Right cardiac atrium (tissue), 5 donors: Measurements from ENCODE around the gene OLFM1. TPM values are rescaled to one million over a fixed set of nuclear protein-coding genes. Genes with fewer than 3 reads are reported as not detected.

Experiments
- ATAC-seq, 2 donors: fragments of 200-7000 bp; cut with Tn5 transposase; one replicate each; pipeline versions ENCODE4 v1.8.0 to v1.9.1; 2020; ENCODE audit warnings: moderate library complexity in 2 of 2, mild to moderate bottlenecking in 1 of 2
- DNase-seq, 3 donors: peaks; one replicate each; pipeline ENCODE4 v3.0.0-alpha.2; 2020
- H3K27ac ChIP-seq: one replicate; pipeline ENCODE4 v1.5.1; 2013; ENCODE audit warnings: mild to moderate bottlenecking, low read length, control low read depth, moderate library complexity
- H3K27me3 ChIP-seq: one replicate; pipeline ENCODE4 v1.6.1; 2013; ENCODE audit not compliant: control insufficient read depth, insufficient read depth
- H3K4me1 ChIP-seq: one replicate; pipeline ENCODE4 v1.6.1; 2013; ENCODE audit warnings: low read length; ENCODE audit not compliant: control insufficient read depth, insufficient read depth
- H3K4me3 ChIP-seq: one replicate; pipeline ENCODE4 v1.5.1; 2013; ENCODE audit warnings: low read length, control low read depth
- H3K9me3 ChIP-seq: one replicate; pipeline ENCODE4 v1.6.1; 2013; ENCODE audit warnings: low read length; ENCODE audit not compliant: control insufficient read depth
- WGBS: extraction: QIAGEN DNeasy Blood & Tissue Kit; methylation state at CpG from one replicate; pipeline ENCODE4 v1.1.7; 2013; 5-methylcytosine and 5-hydroxymethylcytosine counted together
- intact Hi-C, 4 donors: fragments of 100-400 bp; cut with DNase I; formaldehyde crosslinking; loops; one replicate each; pipeline versions ENCODE4 v1.11.0 to v1.14.0; 2022 to 2023
- polyA plus RNA-seq: library from polyadenylated mRNA; stranded (reverse); fragments of 200-250 nt; gene quantifications from one replicate; pipeline ENCODE4 v1.2.3, GENCODE V29; 2013
- total RNA-seq, 4 donors: library from RNA; stranded (reverse); fragmentation: NEBNext Ultra II Directional; extraction: Animal tissue kit (Norgen Biotek cat#: 25700); gene quantifications; one replicate each; pipeline ENCODE4 v1.2.1, GENCODE V29; 2021
- donor health status: healthy with polysubstance abuse.
- donor health status: DM: no; HTN: yes; CAD: no.
- donor health status: DM: no; HTN: no; CAD: no.
- donor health status: DM: no; HTN: yes; CAD: no; lungs with severe emphysema.
- donor health status: DM: yes; HTN: yes; CAD: no.

Gene OLFM1
- total and polyA plus RNA-seq, 5 donors: 8.8 to 19.1 (median 10.0) TPM

- Histone ChIP-seq H3K4me1 (no peaks in the 10 kb centered on the region), H3K4me3 (no peak overlapping the region), H3K27ac (no peak overlapping the region), H3K9me3 (no peaks in the 10 kb centered on the region), H3K27me3 (no peaks in the 10 kb centered on the region)
- 68% methylated on average over 5 of the region's 5 CpGs for WGBS
- ATAC-seq (no peak), DNase-seq (peak in 1 of 3 donors; percentile 9)
- intact Hi-C loops: no loop called here
Measured at GRCh38 chr9:135093111-135093510, 5.6 kb downstream of the OLFM1 start.

GRCh38 chr9:135093911-135094584 is 6.6 kb downstream of the OLFM1 start:
- DNase-seq (peak in 1 of 3 donors; percentile 34), ATAC-seq (no peak)
- no peaks in the 10 kb centered on the region for H3K4me1 ChIP-seq
- no peak overlapping the region for H3K4me3 ChIP-seq
- H3K27me3 ChIP-seq: no peaks in the 10 kb centered on the region
- WGBS: 64% methylated on average over 13 of the region's 13 CpGs
- H3K27ac ChIP-seq: no peak overlapping the region
- no peaks in the 10 kb centered on the region for H3K9me3 ChIP-seq
- intact Hi-C loops: no loop called here

- 58% methylated on average over 9 of the region's 9 CpGs for WGBS
- intact Hi-C loops: no loop called here
Measured at GRCh38 chr9:135095470-135096407, 8.3 kb downstream of the OLFM1 start.

GRCh38 chr9:135096408-135096895 is 9.0 kb downstream of the OLFM1 start:
- ATAC-seq: no peak
- no peaks in the 10 kb centered on the region for H3K27me3 ChIP-seq
- H3K27ac ChIP-seq: no peak overlapping the region
- no peaks in the 10 kb centered on the region for H3K4me1 ChIP-seq
- DNase-seq: no peak
- WGBS: 89% methylated on average over 9 of the region's 9 CpGs
- H3K4me3 ChIP-seq: no peak overlapping the region
- H3K9me3 ChIP-seq: no peaks in the 10 kb centered on the region
- intact Hi-C loops: no loop called here

More at GRCh38 chr9:135095470-135096407, 8.3 kb downstream of the OLFM1 start:
- Histone ChIP-seq H3K27me3 (no peaks in the 10 kb centered on the region), H3K9me3 (no peaks in the 10 kb centered on the region), H3K4me1 (no peaks in the 10 kb centered on the region), H3K4me3 (no peak overlapping the region), H3K27ac (no peak overlapping the region)
- ATAC-seq (no peak), DNase-seq (peak in 1 of 3 donors; percentile 3)

- intact Hi-C loops: no loop called here
- DNase-seq (peak in 2 of 3 donors; percentile 67 to 74), ATAC-seq (peak in 1 of 2 donors; percentile 34)
- Histone ChIP-seq H3K27me3 (no peaks in the 10 kb centered on the region), H3K4me3 (no peak overlapping the region), H3K4me1 (no peaks in the 10 kb centered on the region), H3K27ac (no peak overlapping the region), H3K9me3 (no peaks in the 10 kb centered on the region)
- 49% methylated on average over 22 of the region's 22 CpGs for WGBS
Measured at GRCh38 chr9:135098400-135099105, 11.1 kb downstream of the OLFM1 start.

- 90% methylated on average over 5 of the region's 5 CpGs for WGBS
- Histone ChIP-seq H3K4me3 (no peak overlapping the region), H3K27me3 (no peaks in the 10 kb centered on the region), H3K9me3 (no peaks in the 10 kb centered on the region), H3K4me1 (no peaks in the 10 kb centered on the region), H3K27ac (no peak overlapping the region)
- intact Hi-C loops: no loop called here
- DNase-seq: peak in 1 of 3 donors; percentile 7
- ATAC-seq: no peak
Measured at GRCh38 chr9:135099574-135099973, 12.1 kb downstream of the OLFM1 start.

DNA sequence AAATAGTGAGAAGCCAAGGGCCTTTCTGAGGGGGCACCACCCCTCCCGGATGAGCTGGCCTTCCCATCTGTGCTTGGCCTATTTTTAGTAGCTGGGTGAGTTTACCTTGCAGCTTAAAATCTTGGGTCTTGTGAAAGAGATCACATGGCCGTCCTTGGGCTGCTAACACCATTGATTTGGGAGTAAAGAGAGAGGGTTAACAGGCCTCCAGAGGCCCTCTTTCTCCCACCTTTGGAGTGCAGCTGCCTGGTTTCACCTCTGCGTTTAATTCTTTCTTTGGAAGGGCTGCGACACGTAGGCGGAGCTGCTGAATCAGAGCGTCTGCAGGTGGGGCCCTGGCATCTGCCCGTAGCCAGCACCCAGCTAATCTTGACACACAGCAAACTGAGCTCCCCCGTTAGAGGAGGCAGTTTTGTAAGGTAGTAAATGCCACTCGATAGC is 12.8 kb downstream of the OLFM1 start:
- Histone ChIP-seq H3K4me1 (no peaks in the 10 kb centered on the region), H3K9me3 (no peaks in the 10 kb centered on the region), H3K27me3 (no peaks in the 10 kb centered on the region), H3K27ac (no peak overlapping the region), H3K4me3 (no peak overlapping the region)
- WGBS: 58% methylated on average over 10 of the region's 10 CpGs
- intact Hi-C loops: no loop called here
- peak in 2 of 3 donors; percentile 6 to 10 for DNase-seq
- ATAC-seq: no peak

GRCh38 chr9:135100725-135101410 is 13.4 kb downstream of the OLFM1 start:
- DNase-seq (peak in 2 of 3 donors; percentile 13 to 32), ATAC-seq (no peak)
- no peak overlapping the region for H3K4me3 ChIP-seq
- H3K27ac ChIP-seq: no peak overlapping the region
- H3K4me1 ChIP-seq: no peaks in the 10 kb centered on the region
- intact Hi-C loops: no loop called here
- WGBS: 80% methylated on average over 10 of the region's 10 CpGs
- H3K27me3 ChIP-seq: no peaks in the 10 kb centered on the region
- no peaks in the 10 kb centered on the region for H3K9me3 ChIP-seq

DNA sequence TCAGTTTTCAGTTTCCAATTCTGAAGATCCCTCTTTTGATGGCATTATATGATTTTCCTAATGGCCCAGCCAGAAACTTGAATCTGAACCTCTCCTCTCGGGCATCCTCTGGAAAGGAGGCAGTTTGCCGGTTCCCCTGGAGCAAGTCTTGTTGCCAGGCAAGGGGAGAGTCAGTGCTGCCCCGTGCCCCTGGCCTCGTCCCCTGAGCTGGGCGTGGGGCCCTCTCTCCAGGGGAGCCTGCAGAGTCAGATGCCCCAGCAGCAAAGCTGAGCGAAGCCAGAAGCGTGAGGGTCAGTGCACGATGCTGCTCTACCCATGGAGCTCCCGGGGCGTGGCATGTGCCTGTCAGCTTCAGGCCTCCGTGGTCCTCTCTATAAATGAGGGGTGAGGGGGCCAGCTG is 14.0 kb downstream of the OLFM1 start:
- intact Hi-C loops: no loop called here
- Histone ChIP-seq H3K4me1 (no peaks in the 10 kb centered on the region), H3K9me3 (no peaks in the 10 kb centered on the region), H3K27me3 (no peaks in the 10 kb centered on the region), H3K4me3 (no peak overlapping the region), H3K27ac (no peak overlapping the region)
- DNase-seq: peak in 2 of 3 donors; percentile 20 to 28
- WGBS: 84% methylated on average over 11 of the region's 11 CpGs
- no peak for ATAC-seq

DNA sequence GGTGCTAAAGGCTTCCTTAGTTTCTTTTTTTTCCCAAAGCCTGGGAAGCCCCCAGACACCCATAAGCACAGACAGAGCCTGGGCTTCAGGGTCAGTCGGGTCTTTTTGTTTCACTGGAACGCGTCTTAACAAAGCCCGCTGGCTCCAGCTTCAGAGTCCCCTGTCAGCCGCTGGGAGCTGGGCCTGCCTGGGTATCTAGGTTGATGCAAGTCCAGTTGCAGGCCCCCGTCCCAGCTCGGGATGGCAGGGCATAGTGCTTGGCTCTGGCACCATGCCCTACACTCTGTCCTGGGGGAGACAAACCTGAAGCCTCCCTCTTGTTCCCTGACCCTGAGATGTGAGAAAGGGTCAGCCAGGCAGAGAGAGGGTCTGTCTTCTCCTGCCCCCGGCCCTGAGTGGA is 14.5 kb downstream of the OLFM1 start:
- ATAC-seq (no peak), DNase-seq (peak in 2 of 3 donors; percentile 18 to 45)
- Histone ChIP-seq H3K27ac (no peak overlapping the region), H3K4me3 (no peak overlapping the region), H3K9me3 (no peaks in the 10 kb centered on the region), H3K27me3 (no peaks in the 10 kb centered on the region), H3K4me1 (no peaks in the 10 kb centered on the region)
- 88% methylated on average over 8 of the region's 8 CpGs for WGBS
- intact Hi-C loops: no loop called here
